H1 (cell line): Measurements from ENCODE around the gene KCNH6. TPM values are rescaled to one million over a fixed set of nuclear protein-coding genes. Genes with fewer than 3 reads are reported as not detected.

Experiments
- CTCF ChIA-PET: fragments of 300-600 bp; sonication (Branson Sonifier 250); formaldehyde crosslinking; loops from one replicate; lab custom pipeline; 2021; ENCODE audit not compliant: partially characterized antibody; lab: Charles Lee
- POLR2A ChIA-PET: fragments of 300-600 bp; sonication (Branson Sonifier 250); formaldehyde crosslinking; loops from one replicate; lab custom pipeline; 2021; ENCODE audit warnings: inconsistent platforms; ENCODE audit not compliant: partially characterized antibody; lab: Charles Lee
- DNase-seq, 2 experiments: peaks; one replicate each; pipeline versions ENCODE4 v3.0.0 to v3.0.0-alpha.2; 2010 to 2022; ENCODE audit warnings: low spot score in 2 of 2, low read depth in 1 of 2, mixed read lengths in 1 of 2
- FAIRE-seq: peaks from 2 replicates; lab custom pipeline; 2011; peaks lifted over from hg19 to GRCh38; lab: Jason Lieb, UNC
- H2AFZ ChIP-seq: 2 replicates; pipeline ENCODE4 v1.8.1; 2012; ENCODE audit warnings: low read length, inconsistent platforms
- H2AK5ac ChIP-seq: 2 replicates; pipeline ENCODE4 v1.6.1; 2013; ENCODE audit warnings: low read depth, low read length
- H2BK120ac ChIP-seq: replicated peaks from 2 replicates; pipeline ENCODE3; 2013; ENCODE audit warnings: low read depth, low read length, inconsistent platforms
- H2BK12ac ChIP-seq: 2 replicates; pipeline ENCODE4 v1.6.1; 2013; ENCODE audit warnings: low read depth, low read length
- H2BK15ac ChIP-seq: 2 replicates; pipeline ENCODE4 v1.6.1; 2013; ENCODE audit warnings: low read length
- H2BK20ac ChIP-seq: 2 replicates; pipeline ENCODE4 v1.6.1; 2013; ENCODE audit warnings: low read length
- H2BK5ac ChIP-seq: 2 replicates; pipeline ENCODE4 v1.6.1; 2013; ENCODE audit warnings: low read depth, low read length
- H3K14ac ChIP-seq: 2 replicates; pipeline ENCODE4 v1.6.1; 2013; ENCODE audit warnings: inconsistent platforms; ENCODE audit not compliant: insufficient read length
- H3K18ac ChIP-seq: 2 replicates; pipeline ENCODE4 v1.6.1; 2013; ENCODE audit warnings: low read length; ENCODE audit errors: extremely low read depth
- H3K23ac ChIP-seq: 2 replicates; pipeline ENCODE4 v1.6.1; 2013; ENCODE audit warnings: inconsistent platforms; ENCODE audit not compliant: insufficient read length
- H3K23me2 ChIP-seq: 2 replicates; pipeline ENCODE4 v1.6.1; 2013; ENCODE audit warnings: low read depth, low read length
- H3K27ac ChIP-seq: 2 replicates; pipeline ENCODE4 v1.6.1; 2011; ENCODE audit warnings: low read depth, low read length, inconsistent platforms
- H3K27me3 ChIP-seq, 4 experiments: replicated peaks in 1 of 4; 1 replicate in 1 of 4; 2 replicates in 3 of 4; pipeline versions ENCODE4 v1.6.1 to v1.8.1; 2011 to 2013; ENCODE audit warnings: low read length in 3 of 4, mild to moderate bottlenecking in 3 of 4, inconsistent platforms in 2 of 4, mixed read lengths in 2 of 4, moderate library complexity in 1 of 4; ENCODE audit not compliant: control insufficient read depth in 3 of 4, insufficient read depth in 3 of 4; ENCODE audit errors: extremely low read depth in 1 of 4
- H3K36me3 ChIP-seq, 4 experiments: 2 replicates each; pipeline versions ENCODE4 v1.6.1 to v1.8.1; 2011 to 2013; ENCODE audit warnings: mild to moderate bottlenecking in 4 of 4, low read length in 3 of 4, moderate library complexity in 2 of 4, control low read depth in 1 of 4, inconsistent platforms in 1 of 4; ENCODE audit not compliant: insufficient read depth in 4 of 4, control insufficient read depth in 2 of 4
- H3K4ac ChIP-seq: replicated peaks from 2 replicates; pipeline ENCODE3; 2013; ENCODE audit warnings: low read length, low read depth, mixed read lengths, inconsistent platforms; ENCODE audit not compliant: insufficient read length
- H3K4me1 ChIP-seq, 4 experiments: replicated peaks in 1 of 4; 1 replicate in 1 of 4; 2 replicates in 3 of 4; pipeline versions ENCODE4 v1.6.1 to v1.8.1; 2011 to 2013; ENCODE audit warnings: low read length in 3 of 4, inconsistent platforms in 2 of 4, mixed read lengths in 1 of 4; ENCODE audit not compliant: insufficient read depth in 4 of 4, control insufficient read depth in 3 of 4
- H3K4me2 ChIP-seq, 2 experiments: 2 replicates each; pipeline versions ENCODE4 v1.6.1 to v1.8.1; 2011 to 2013; ENCODE audit warnings: low read depth in 2 of 2, low read length in 2 of 2, control low read depth in 1 of 2, inconsistent platforms in 1 of 2, mild to moderate bottlenecking in 1 of 2; ENCODE audit not compliant: insufficient read depth in 1 of 2
- H3K4me3 ChIP-seq, 4 experiments: fragments of 200-600, 300-600 bp in 1 of 4; sonication (generic), shearing (Covaris generic), sonication (Bioruptor Twin) in 1 of 4; 2 replicates each; pipeline versions ENCODE4 v1.5.1 to v1.8.1; 2011 to 2016; ENCODE audit warnings: low read length in 4 of 4, low read depth in 3 of 4, control low read depth in 2 of 4, inconsistent platforms in 2 of 4, mild to moderate bottlenecking in 2 of 4, mixed read lengths in 1 of 4, moderate library complexity in 1 of 4; ENCODE audit not compliant: insufficient read depth in 2 of 4; ENCODE audit errors: extremely low read depth in 1 of 4
- H3K56ac ChIP-seq: replicated peaks from 2 replicates; pipeline ENCODE3; 2013; ENCODE audit warnings: low read depth, mild to moderate bottlenecking, mixed read lengths, low read length, inconsistent platforms; ENCODE audit not compliant: insufficient read length
- H3K79me1 ChIP-seq: 2 replicates; pipeline ENCODE4 v1.6.1; 2013; ENCODE audit warnings: low read depth, low read length, control low read depth
- H3K79me2 ChIP-seq, 2 experiments: 2 replicates each; pipeline versions ENCODE4 v1.6.1 to v1.8.1; 2012 to 2013; ENCODE audit warnings: low read length in 2 of 2, mild to moderate bottlenecking in 2 of 2, inconsistent platforms in 1 of 2; ENCODE audit not compliant: insufficient read depth in 2 of 2, control insufficient read depth in 1 of 2
- H3K9ac ChIP-seq, 4 experiments: replicated peaks in 1 of 4; 1 replicate in 1 of 4; 2 replicates in 3 of 4; pipeline versions ENCODE4 v1.6.1 to v1.8.1; 2011 to 2013; ENCODE audit warnings: low read depth in 3 of 4, low read length in 3 of 4, control low read depth in 2 of 4, mild to moderate bottlenecking in 2 of 4, moderate library complexity in 2 of 4, inconsistent platforms in 1 of 4; ENCODE audit errors: extremely low read depth in 1 of 4
- H3K9me3 ChIP-seq, 2 experiments: 2 replicates each; pipeline versions ENCODE4 v1.6.1 to v1.8.1; 2012 to 2013; ENCODE audit warnings: mild to moderate bottlenecking in 2 of 2, moderate library complexity in 2 of 2, control low read depth in 1 of 2, inconsistent platforms in 1 of 2, low read depth in 1 of 2, low read length in 1 of 2, mixed read lengths in 1 of 2; ENCODE audit not compliant: insufficient read depth in 2 of 2
- H4K20me1 ChIP-seq, 2 experiments: replicated peaks in 1 of 2; 2 replicates each; pipeline versions ENCODE3 to v1.8.1; 2011 to 2013; ENCODE audit warnings: inconsistent platforms in 2 of 2, low read length in 2 of 2, mild to moderate bottlenecking in 1 of 2; ENCODE audit not compliant: insufficient read depth in 2 of 2, control insufficient read depth in 1 of 2
- H4K5ac ChIP-seq: 2 replicates; pipeline ENCODE4 v1.6.1; 2013; ENCODE audit warnings: low read length, low read depth, mixed read lengths, inconsistent platforms; ENCODE audit not compliant: insufficient read length
- H4K8ac ChIP-seq: 2 replicates; pipeline ENCODE4 v1.8.0; 2013; ENCODE audit warnings: mild to moderate bottlenecking, moderate library complexity, low read length, inconsistent platforms; ENCODE audit not compliant: insufficient read depth; ENCODE audit errors: extremely low read depth
- H4K91ac ChIP-seq: replicated peaks from 2 replicates; pipeline ENCODE3; 2013; ENCODE audit warnings: low read length, mixed read lengths, inconsistent platforms; ENCODE audit not compliant: insufficient read length
- BACH1 ChIP-seq: IDR thresholded peaks from 2 replicates; pipeline ENCODE4 v1.6.1; 2012; ENCODE audit warnings: low read length, improper control_type of control experiment
- WGBS, 2 experiments: shearing (Covaris generic) in 1 of 2; methylation state at CpG; one replicate each; pipeline versions ENCODE4 v1.1.6 to v1.1.7; 2013 to 2015; ENCODE audit warnings: low lambda C conversion rate in 2 of 2, mixed read lengths in 2 of 2, inconsistent platforms in 1 of 2, low coverage in 1 of 2, missing lambda C conversion rate in 1 of 2; ENCODE audit not compliant: insufficient replicate concordance in 2 of 2, insufficient coverage in 1 of 2, insufficient read length in 1 of 2; ENCODE audit errors: extremely low coverage in 1 of 2, missing lambda C conversion rate in 1 of 2; 5-methylcytosine and 5-hydroxymethylcytosine counted together
- polyA plus RNA-seq, 7 experiments: library from polyadenylated mRNA; depleted of rRNA in 3 of 7; stranded (reverse) in 5 of 7; unstranded in 2 of 7; fragments of >200 nt in 5 of 7; fragments of 200-250 nt in 2 of 7; gene quantifications; 1 replicate in 5 of 7; 2 replicates in 1 of 7; 4 replicates in 1 of 7; pipeline versions ENCODE4 v1.2.1 to v1.2.3, GENCODE V29; 2011 to 2013; ENCODE audit warnings: missing spikeins in 2 of 7, mixed read lengths in 2 of 7
- total RNA-seq: library from RNA; stranded (reverse); fragmentation: NEBNext Ultra II Directional; extraction: Animal tissue kit (Norgen Biotek cat#: 25700); gene quantifications from 2 replicates; pipeline ENCODE4 v1.2.1, GENCODE V29; 2021
- TF ChIP-seq, protein P1 (sequence below): IDR thresholded peaks from 2 replicates; pipeline ENCODE4 v1.6.1; 2011; ENCODE audit warnings: low read length, improper control_type of control experiment

KCNH6 gene
- total and polyA plus RNA-seq, 2 of the 8 experiments (the other 6 are each of a cell fraction or from before 2014, with no cell fraction given): 1.8 to 3.6 TPM

DNA sequence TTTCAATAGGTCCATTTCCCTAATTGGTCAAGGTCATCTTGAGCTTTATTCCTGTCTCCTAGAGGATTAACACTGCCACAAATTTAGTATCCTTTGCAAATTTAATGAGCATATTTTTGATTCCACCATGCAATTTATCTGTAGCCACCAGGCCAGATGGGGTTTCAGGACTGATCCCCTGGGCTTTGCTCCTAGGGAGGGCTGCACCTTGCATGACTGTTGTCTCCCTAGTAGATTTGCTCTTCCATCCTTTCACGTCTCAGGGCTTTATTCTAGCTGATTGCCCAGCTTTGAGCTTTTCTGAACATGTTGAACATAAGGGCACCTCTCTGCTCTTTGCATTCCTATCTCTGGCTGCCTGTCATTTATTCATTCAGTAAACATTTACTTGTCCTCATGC lies 7.7 kb upstream of the KCNH6 start:
- Histone ChIP-seq H3K79me2 (no peaks in the 10 kb centered on the region), H3K23me2 (no peaks in the 10 kb centered on the region), H3K27ac (no peak overlapping the region), H2AFZ (no peak overlapping the region), H3K18ac (no peak overlapping the region), H2BK20ac (no peak overlapping the region), H4K5ac (no peak overlapping the region), H3K79me1 (no peaks in the 10 kb centered on the region), H3K56ac (no peak overlapping the region), H3K4me2 (no peak overlapping the region), H2BK12ac (no peak overlapping the region), H2BK5ac (no peak overlapping the region), H3K23ac (no peak overlapping the region), H4K20me1 (peaks cover 0 to 2% of the 10 kb centered on the region in 2 experiments), H2BK120ac (no peak overlapping the region), H4K8ac (no peak overlapping the region), H3K4me3 (no peak overlapping the region), H3K4me1 (peaks cover 0 to 3% (median under 1%) of the 10 kb centered on the region in 4 experiments; a peak in 2 of 7 replicates), H4K91ac (no peak overlapping the region), H3K14ac (no peak overlapping the region), H2AK5ac (no peak overlapping the region), H3K9ac (no peak overlapping the region), H2BK15ac (no peak overlapping the region), H3K36me3 (no peaks in the 10 kb centered on the region), H3K4ac (no peak overlapping the region), H3K27me3 (no peaks in the 10 kb centered on the region), H3K9me3 (no peaks in the 10 kb centered on the region)
- ChIA-PET CTCF (interaction anchor here (1.1 to 3.3 kb wide), 8 partner anchors 9 to 97 kb away, joined by 3 to 25 read pairs (median 4); no protein-coding TSS in a partner anchor), POLR2A (interaction anchor here (0.9 kb wide), 1 partner anchor 22 kb away, joined by 4 read pairs; no protein-coding TSS in a partner anchor)
- FAIRE-seq (no peak), DNase-seq (no peak)
- WGBS, 2 experiments: 81% methylated on average over 1 of the region's 1 CpG; no CpG with 5 or more reads in 1 of the 2 experiments
- TF ChIP-seq BACH1: no peak
- TF ChIP-seq, protein P1, sequence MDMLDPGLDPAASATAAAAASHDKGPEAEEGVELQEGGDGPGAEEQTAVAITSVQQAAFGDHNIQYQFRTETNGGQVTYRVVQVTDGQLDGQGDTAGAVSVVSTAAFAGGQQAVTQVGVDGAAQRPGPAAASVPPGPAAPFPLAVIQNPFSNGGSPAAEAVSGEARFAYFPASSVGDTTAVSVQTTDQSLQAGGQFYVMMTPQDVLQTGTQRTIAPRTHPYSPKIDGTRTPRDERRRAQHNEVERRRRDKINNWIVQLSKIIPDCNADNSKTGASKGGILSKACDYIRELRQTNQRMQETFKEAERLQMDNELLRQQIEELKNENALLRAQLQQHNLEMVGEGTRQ: no peak
